ENCODE data around the gene PLD3.
"Not testable (repeated sequence)": the region's sequence is repeated elsewhere in the genome, so short reads cannot be mapped to it uniquely, and the experiment has no call there.

The PLD3 gene

GRCh38 chr19:40332669-40333068 lies 15.8 kb upstream of the PLD3 start:
- no peak for DNase-seq (ENCODE audit: low read depth)

- DNase-seq (ENCODE audit: low read depth), result not testable (repeated sequence)
Measured at GRCh38 chr19:40333083-40333482, 15.4 kb upstream of the PLD3 start.

- DNase-seq (ENCODE audit: low read depth), result no peak
Measured at GRCh38 chr19:40335101-40335500, 13.4 kb upstream of the PLD3 start.

- DNase-seq (ENCODE audit: low read depth), result no peak
Measured at GRCh38 chr19:40335855-40336600, 12.5 kb upstream of the PLD3 start.

- no peak for DNase-seq (ENCODE audit: low read depth)
Measured at GRCh38 chr19:40336601-40336900, 11.9 kb upstream of the PLD3 start.

GRCh38 chr19:40337107-40337506 lies 11.4 kb upstream of the PLD3 start:
- no peak for DNase-seq (ENCODE audit: low read depth)

GRCh38 chr19:40337594-40337993 lies 10.9 kb upstream of the PLD3 start:
- DNase-seq (ENCODE audit: low read depth), result no peak

GRCh38 chr19:40339018-40339728 lies 9.3 kb upstream of the PLD3 start:
- no peak for DNase-seq (ENCODE audit: low read depth)

- DNase-seq (ENCODE audit: low read depth), result peak; percentile 47
Measured at GRCh38 chr19:40341601-40342482, 6.7 kb upstream of the PLD3 start.

- DNase-seq (ENCODE audit: low read depth), result no peak
Measured at GRCh38 chr19:40342644-40343311, 5.7 kb upstream of the PLD3 start.

- DNase-seq (ENCODE audit: low read depth), result no peak
Measured at GRCh38 chr19:40344422-40344821, 4.1 kb upstream of the PLD3 start.

GRCh38 chr19:40348961-40349507 lies 539 bp downstream of the PLD3 start:
- DNase-seq (ENCODE audit: low read depth), result peak; percentile 57

GRCh38 chr19:40355975-40356680 lies 7.6 kb downstream of the PLD3 start:
- DNase-seq (ENCODE audit: low read depth), result no peak

GRCh38 chr19:40356681-40357595 lies 8.4 kb downstream of the PLD3 start:
- DNase-seq (ENCODE audit: low read depth), result peak; percentile 16

GRCh38 chr19:40357640-40358039 lies 9.1 kb downstream of the PLD3 start:
- DNase-seq (ENCODE audit: low read depth), result no peak

GRCh38 chr19:40358773-40359172 lies 10.3 kb downstream of the PLD3 start:
- no peak for DNase-seq (ENCODE audit: low read depth)

GRCh38 chr19:40360020-40360707 lies 11.7 kb downstream of the PLD3 start:
- DNase-seq (ENCODE audit: low read depth), result no peak

GRCh38 chr19:40360708-40361241 lies 12.3 kb downstream of the PLD3 start:
- DNase-seq (ENCODE audit: low read depth), result peak; percentile 54

GRCh38 chr19:40362160-40362559 lies 13.7 kb downstream of the PLD3 start:
- DNase-seq (ENCODE audit: low read depth), result no peak

All from EH (cell line).